Stimulated activated CD4-positive, alpha-beta T cell treated with anti-CD3 and anti-CD28 coated beads, Interleukin-2, amount 100 ng/mL, for 4 hours (primary cell): ENCODE data around the gene SLC33A1.
"Not testable (repeated sequence)": the region's sequence is repeated elsewhere in the genome, so short reads cannot be mapped to it uniquely, and the experiment has no call there.

Experiments
- DNase-seq: peaks from one replicate; pipeline ENCODE4 v3.0.0-alpha.2; 2020; ENCODE audit warnings: low read depth

Gene SLC33A1

GRCh38 chr3:155854141-155854940, at the start of gene SLC33A1:
Gene SLC33A1, minus strand, starts transcription at chr3:155854427. Its CDS starts 430 bp downstream, at chr3:155853997.
- peak; percentile 98 for DNase-seq

- DNase-seq = no peak
These were observed 41.2 kb upstream of the SLC33A1 start for GRCh38 chr3:155895379-155895900.

DNA sequence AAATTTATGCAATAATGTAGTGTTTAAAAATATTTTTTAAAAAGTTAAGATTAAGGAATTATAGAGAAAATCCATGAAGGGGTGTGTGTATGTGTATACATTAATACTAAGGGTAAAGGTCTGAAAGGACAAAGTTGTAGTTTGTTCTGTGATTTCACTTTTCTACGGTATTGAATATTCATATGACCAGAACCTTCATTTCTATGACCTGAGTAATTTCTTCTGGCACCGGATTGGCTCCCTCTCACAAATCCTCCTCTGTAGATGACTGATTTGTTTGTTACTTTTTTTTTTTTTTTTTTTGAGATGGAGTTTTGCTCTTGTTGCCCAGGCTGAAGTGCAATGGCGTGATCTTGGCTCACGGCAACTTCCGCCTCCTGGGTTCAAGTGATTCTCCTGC, 37.1 kb upstream of the SLC33A1 start:
- no peak for DNase-seq

DNA sequence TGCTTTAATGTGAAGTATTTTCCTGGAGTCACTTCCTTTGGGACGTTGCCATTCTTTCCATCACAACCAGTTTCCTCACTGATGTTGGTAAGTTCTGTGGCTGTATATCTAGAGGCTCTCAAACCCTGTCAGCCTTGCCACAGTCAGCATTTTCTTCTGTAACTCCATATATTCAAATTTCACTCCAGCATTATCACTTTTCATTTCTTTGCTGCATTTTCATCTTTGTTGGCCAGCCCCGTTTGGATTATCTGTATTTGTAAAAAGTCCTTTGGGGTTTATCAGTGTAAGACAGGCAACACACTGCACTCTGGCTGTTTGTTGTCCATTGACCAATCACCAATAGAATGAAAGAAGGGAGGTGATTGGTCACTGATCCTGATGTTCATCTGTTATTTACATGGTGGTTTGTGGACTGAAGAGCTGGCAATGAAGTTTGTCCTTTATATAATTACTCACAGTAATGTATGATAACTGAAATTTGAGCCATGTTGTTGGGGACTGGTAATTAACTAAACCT, 36.5 kb upstream of the SLC33A1 start:
- no peak for DNase-seq

DNA sequence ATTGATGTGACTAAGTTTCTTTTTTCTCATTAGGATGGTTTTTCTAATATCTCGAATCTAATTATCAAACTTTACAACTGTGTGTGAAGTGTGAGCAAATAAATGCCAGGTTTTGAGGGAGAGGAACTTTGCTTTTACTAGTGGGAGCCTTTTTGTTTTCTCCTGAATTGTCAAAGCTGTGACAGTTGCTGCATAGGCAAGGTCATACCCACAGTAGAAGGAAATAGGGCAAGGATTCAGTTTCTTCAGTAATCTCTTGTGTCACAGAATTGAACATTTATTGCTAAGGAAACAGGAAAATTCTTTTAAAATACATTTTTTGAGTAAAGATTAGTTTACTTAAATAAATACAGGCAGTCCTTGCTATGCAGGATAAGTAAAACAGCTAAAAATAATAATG, 35.7 kb upstream of the SLC33A1 start:
- DNase-seq = no peak

DNA sequence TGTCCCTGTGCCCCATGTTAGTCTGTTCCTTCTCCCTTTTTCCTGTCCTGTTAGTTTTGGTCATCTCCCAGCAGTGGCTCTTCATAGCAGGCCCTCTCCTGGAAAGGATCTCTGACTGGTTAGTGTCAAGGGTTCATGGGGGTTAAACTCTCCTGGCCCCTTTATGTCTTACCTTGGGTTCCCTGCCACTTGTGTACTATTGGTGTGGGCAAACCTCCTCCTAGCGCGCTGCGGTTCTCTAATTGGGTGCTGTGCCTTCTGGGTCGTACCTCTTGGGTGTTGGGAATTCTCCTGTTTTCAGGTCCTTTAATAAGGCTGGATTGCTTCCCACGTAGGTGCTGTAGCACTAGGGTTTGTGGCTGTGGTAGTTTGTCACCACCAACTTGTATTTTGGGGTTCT, 35.0 kb upstream of the SLC33A1 start:
- DNase-seq = no peak

DNA sequence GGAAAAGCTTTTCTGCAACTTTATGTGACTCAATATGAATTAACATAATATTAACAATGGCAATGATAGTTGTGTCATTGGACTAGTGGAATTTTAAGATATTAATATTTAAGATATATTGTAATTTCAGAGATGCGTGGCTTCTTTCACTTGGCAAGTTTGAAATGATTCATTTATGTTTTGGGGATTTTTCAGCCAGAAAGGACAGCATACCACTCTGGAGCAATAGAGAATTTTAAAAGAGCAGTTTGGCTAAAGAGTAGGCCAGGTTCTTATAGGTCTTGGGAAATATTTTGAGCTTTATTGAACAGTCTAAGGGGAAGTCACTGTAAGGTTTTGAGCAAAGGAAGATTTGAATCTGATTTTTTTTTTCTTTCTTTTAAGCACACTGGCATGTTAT, 32.7 kb upstream of the SLC33A1 start:
- DNase-seq = no peak

DNA sequence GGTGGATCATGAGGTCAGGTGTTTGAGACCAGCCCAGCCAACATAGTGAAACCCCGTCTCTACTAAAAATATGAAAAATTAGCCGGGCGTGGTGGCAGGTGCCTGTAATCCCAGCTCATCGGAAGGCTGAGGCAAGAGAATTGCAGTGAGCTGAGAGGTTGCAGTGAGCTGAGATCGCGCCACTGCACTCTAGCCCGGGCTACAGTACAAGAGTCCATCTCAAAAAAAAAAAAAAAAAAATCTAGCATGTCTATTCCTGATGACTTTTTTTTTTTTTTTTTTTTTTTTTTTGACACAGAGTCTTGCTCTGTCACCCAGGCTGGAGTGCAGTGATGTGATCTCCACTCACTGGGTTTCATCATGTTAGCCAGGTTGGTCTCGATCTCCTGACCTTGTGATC, 32.1 kb upstream of the SLC33A1 start:
- DNase-seq = not testable (repeated sequence)

GRCh38 chr3:155885292-155885691, 31.1 kb upstream of the SLC33A1 start:
- no peak for DNase-seq

- DNase-seq = no peak
These were observed 30.1 kb upstream of the SLC33A1 start for GRCh38 chr3:155884292-155884691.

- no peak for DNase-seq
These were observed 26.1 kb upstream of the SLC33A1 start for GRCh38 chr3:155880286-155880685.

- no peak for DNase-seq
These were observed 22.3 kb upstream of the SLC33A1 start for GRCh38 chr3:155876503-155876902.

DNA sequence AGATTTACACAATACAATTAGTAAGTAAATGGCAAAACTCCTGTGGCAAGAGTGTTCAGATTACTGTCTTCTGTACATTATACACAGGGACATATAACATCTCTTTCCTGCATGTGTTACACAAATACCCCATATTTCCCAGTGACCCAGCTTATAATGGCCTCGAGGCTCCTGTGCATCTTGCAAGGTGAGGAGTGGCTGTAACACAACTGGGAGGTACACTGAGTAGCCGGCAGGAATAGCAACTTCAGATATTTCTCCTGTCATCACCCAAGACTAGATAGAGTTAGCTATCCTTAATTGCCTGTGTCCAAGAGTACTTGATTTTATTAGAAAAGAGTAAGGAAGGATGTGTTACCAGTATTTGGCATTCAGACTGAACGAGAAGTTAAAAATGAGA, 21.8 kb upstream of the SLC33A1 start:
- DNase-seq = no peak

DNA sequence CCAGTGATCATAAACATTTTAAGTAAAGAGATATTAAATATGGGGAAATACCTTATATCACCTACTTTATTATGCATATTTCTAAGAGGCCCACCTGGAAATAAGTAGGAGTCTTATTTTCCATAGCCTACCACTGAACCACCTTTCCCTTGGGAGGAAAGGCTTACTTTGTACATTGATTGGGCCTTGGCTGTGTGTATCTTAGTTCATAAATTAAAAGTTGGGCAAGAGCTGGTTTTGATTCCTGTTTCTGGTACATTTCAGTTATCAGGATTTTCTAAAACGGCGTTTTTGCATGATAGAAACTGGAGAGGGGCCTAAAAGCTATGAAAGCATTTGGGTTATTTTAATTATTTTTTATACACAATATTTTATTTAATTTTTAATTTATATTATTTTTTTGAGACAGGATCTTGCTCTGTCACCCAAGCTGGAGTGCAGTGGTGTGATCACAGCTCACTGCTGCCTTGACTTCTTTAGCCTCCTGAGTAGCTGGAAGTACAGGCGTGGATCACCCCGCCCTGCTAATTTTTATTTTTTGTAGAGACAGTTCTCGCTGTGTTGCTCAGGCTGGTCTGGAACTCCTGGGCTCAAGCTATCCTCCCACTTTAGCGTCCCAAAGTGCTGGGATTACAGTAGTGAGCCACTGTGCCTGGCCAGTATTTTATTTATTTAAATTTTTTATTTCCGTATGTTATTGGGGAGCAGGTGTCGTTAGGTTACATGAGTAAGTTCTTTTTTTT, 18.8 kb upstream of the SLC33A1 start:
- no peak for DNase-seq

- no peak for DNase-seq
These were observed 17.5 kb upstream of the SLC33A1 start for GRCh38 chr3:155871746-155872158.

- DNase-seq = peak; percentile 16
These were observed 16.9 kb upstream of the SLC33A1 start for GRCh38 chr3:155870945-155871745.

GRCh38 chr3:155870133-155870944, 16.1 kb upstream of the SLC33A1 start, which contains the start of gene GMPS:
Gene GMPS, plus strand, starts transcription at chr3:155870650. Its CDS starts 221 bp downstream, at chr3:155870871.
- peak; percentile 92 for DNase-seq

DNA sequence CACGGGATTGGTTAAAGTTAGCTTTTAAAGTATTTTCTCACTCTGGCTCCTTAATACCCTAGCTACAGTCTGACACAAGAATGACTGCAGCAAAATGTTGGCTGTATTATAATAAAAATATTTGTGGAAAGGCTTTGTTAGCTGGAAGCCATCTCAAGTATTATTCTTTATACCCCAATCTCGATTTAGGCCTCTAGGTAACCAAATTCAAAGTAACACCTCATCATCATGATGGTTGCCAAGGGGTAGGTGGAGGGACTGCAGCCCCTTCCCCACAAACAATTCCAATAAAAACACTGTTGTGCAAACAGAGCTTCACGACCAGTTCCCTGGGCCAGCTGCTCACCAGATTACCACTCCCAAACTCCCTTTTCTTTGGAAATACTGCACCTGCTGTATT, 15.5 kb upstream of the SLC33A1 start:
- no peak for DNase-seq

DNA sequence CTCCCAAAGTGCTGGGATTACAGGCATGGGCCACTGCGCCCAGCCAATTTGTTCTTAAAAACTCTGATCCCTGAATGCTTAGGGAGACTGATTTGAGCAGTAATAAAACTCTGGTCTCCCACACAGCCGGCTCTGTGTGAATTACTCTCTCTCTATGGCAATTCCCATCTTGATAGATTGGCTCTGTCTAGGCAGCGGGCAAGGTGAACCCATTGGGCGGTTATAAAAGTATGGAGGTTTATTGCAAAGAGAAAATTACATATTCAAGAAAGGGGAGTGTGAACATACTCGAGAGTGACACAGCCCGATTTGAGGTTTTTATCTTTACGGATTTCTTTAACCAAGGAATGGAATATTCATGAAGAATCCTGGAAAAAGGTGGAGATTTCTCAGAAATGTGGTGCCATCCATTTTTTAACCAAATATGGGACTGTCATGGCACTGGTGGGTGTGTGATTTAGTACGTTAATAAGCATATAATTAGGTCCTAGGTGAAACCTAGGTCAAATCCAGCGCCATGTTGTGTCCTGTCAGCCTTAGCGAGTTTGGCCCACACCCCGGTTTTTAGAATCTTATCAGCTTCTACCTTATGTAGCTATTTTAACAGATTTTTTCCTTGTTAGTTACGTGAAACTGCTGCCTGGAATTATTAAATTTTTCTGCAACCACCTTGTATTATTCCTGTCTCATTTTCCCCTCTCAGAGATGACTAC, 9.0 kb upstream of the SLC33A1 start:
- DNase-seq = no peak

GRCh38 chr3:155862290-155862982, 8.2 kb upstream of the SLC33A1 start:
- DNase-seq = peak; percentile 59
